Activated effector memory CD4-positive, alpha-beta T cell treated with anti-CD3 and anti-CD28 coated beads, Interleukin-2, amount 50 U/mL, for 16 hours (primary cell): ENCODE data around the gene NTRK2.

Experiments
- DNase-seq: peaks from one replicate; pipeline ENCODE4 v3.0.0-alpha.2; 2020

The NTRK2 gene

GRCh38 chr9:84742261-84742660, 72.7 kb downstream of the NTRK2 start:
- DNase-seq: no peak

GRCh38 chr9:84744195-84744594, 74.7 kb downstream of the NTRK2 start:
- no peak for DNase-seq

GRCh38 chr9:84744726-84745125, 75.2 kb downstream of the NTRK2 start:
- DNase-seq: no peak

- no peak for DNase-seq
Measured at GRCh38 chr9:84748112-84748511, 78.6 kb downstream of the NTRK2 start.

GRCh38 chr9:84750152-84750865, 80.8 kb downstream of the NTRK2 start:
- no peak for DNase-seq

- DNase-seq: no peak
Measured at GRCh38 chr9:84751921-84752320, 82.4 kb downstream of the NTRK2 start.

- DNase-seq: no peak
Measured at GRCh38 chr9:84754461-84754860, 84.9 kb downstream of the NTRK2 start.

GRCh38 chr9:84754881-84755280, 85.4 kb downstream of the NTRK2 start:
- DNase-seq: no peak

- no peak for DNase-seq
Measured at GRCh38 chr9:84755380-84755779, 85.9 kb downstream of the NTRK2 start.

- DNase-seq: no peak
Measured at GRCh38 chr9:84756171-84756570, 86.6 kb downstream of the NTRK2 start.

GRCh38 chr9:84756731-84757130, 87.2 kb downstream of the NTRK2 start:
- DNase-seq: no peak

GRCh38 chr9:84758817-84759216, 89.3 kb downstream of the NTRK2 start:
- no peak for DNase-seq

GRCh38 chr9:84759300-84759750, 89.8 kb downstream of the NTRK2 start:
- DNase-seq: peak; percentile 78

- DNase-seq: no peak
Measured at GRCh38 chr9:84759804-84760203, 90.3 kb downstream of the NTRK2 start.

- DNase-seq: no peak
Measured at GRCh38 chr9:84761137-84761808, 91.7 kb downstream of the NTRK2 start.

GRCh38 chr9:84772511-84772910, 103.0 kb downstream of the NTRK2 start:
- DNase-seq: no peak

- no peak for DNase-seq
Measured at GRCh38 chr9:84773022-84773421, 103.5 kb downstream of the NTRK2 start.

- DNase-seq: no peak
Measured at GRCh38 chr9:84775056-84775643, 105.6 kb downstream of the NTRK2 start.

- no peak for DNase-seq
Measured at GRCh38 chr9:84778570-84778969, 109.0 kb downstream of the NTRK2 start.

GRCh38 chr9:84779883-84780282, 110.4 kb downstream of the NTRK2 start:
- no peak for DNase-seq

- DNase-seq: no peak
Measured at GRCh38 chr9:84780385-84780784, 110.9 kb downstream of the NTRK2 start.

GRCh38 chr9:84781458-84781857, 111.9 kb downstream of the NTRK2 start:
- no peak for DNase-seq

GRCh38 chr9:84781931-84782866, 112.7 kb downstream of the NTRK2 start:
- no peak for DNase-seq
